Measurements from ENCODE around the gene CD151.

- TF ChIP-seq CTCF (conservative IDR thresholded peaks at IDR 0.05; ENCODE audit: low read length): no peak
- no peak for TF ChIP-seq EZH2phosphoT487 (IDR thresholded peaks at IDR 0.05; ENCODE audit: borderline replicate concordance, low read depth, low read length)
Observed at GRCh38 chr11:794766-795633, 37.8 kb upstream of the CD151 start.
